ENCODE measurements around the gene LSM5. TPM values are rescaled to one million over a fixed set of nuclear protein-coding genes. Genes with fewer than 3 reads are reported as not detected.

LSM5 gene
- total RNA-seq, 1 experiment from 2014 or later: 108 TPM

DNA sequence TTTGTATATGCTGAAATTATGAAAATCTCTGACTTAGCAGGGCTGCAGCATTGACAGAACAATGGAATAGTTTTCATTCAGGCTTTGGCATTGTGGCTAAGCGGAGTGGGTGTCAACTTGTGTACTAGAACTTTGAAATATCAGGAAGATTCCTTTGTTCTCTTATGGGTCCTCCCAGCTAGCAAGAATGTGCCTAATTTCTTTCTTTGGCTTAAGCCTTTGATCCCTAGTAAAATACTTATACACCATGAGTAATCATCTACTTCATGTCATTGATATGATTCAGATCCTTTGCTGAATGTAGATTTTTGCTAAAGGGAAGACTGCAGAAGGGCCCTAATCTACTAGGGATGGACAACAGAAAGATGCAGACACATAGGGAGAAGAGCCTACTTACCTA is 11.3 kb upstream of the LSM5 start:
- Histone ChIP-seq H4K5ac (ENCODE audit: insufficient read length, low read depth, low read length) (no peak overlapping the region), H3K18ac (ENCODE audit: insufficient read length, low read depth, low read length) (no peak overlapping the region), H3K4me1 (ENCODE audit: insufficient read depth, low read length) (peaks cover 2% of the 10 kb centered on the region; the same call in 1 of the 2 replicates), H3T11ph (ENCODE audit: low read length) (no peak overlapping the region), H3K79me1 (ENCODE audit: insufficient read depth, low read depth, low read length, poor library complexity, severe bottlenecking) (no peaks in the 10 kb centered on the region), H2AK5ac (ENCODE audit: insufficient read length, low read length) (no peak overlapping the region), H2AFZ (ENCODE audit: low read length) (no peak overlapping the region), H3K79me2 (ENCODE audit: insufficient read depth, low read length) (peaks cover 31% of the 10 kb centered on the region; the same call in 1 of the 2 replicates), H2BK120ac (ENCODE audit: low read depth, low read length, poor library complexity, severe bottlenecking) (no peak overlapping the region), H2BK5ac (ENCODE audit: insufficient read length, low read length) (no peak overlapping the region), H3K4me2 (ENCODE audit: insufficient read depth, insufficient read length, low read length) (no peak overlapping the region), H4K20me1 (ENCODE audit: control insufficient read depth, insufficient read depth, insufficient read length) (no peaks in the 10 kb centered on the region), H2BK15ac (ENCODE audit: low read depth, low read length) (no peak overlapping the region), H2BK12ac (ENCODE audit: insufficient read length, low read depth, low read length) (no peak overlapping the region), H3K9ac (ENCODE audit: extremely low read depth, insufficient read length, low read length) (no peak overlapping the region), H4K91ac (ENCODE audit: insufficient read length, low read depth, low read length) (no peak overlapping the region), H2BK20ac (ENCODE audit: low read depth, low read length, poor library complexity, severe bottlenecking) (no peak overlapping the region), H3K56ac (ENCODE audit: insufficient read length, low read depth, low read length) (no peak overlapping the region), H3K14ac (ENCODE audit: insufficient read depth, low read length) (no peak overlapping the region), H3K23ac (ENCODE audit: insufficient read length, low read depth, low read length) (no peak overlapping the region), H4K8ac (replicated peaks; ENCODE audit: insufficient read length, low read depth, low read length) (no peak overlapping the region), H3K23me2 (ENCODE audit: insufficient read length, low read depth, low read length, poor library complexity, severe bottlenecking) (peaks cover 3% of the 10 kb centered on the region), H3K27me3 (ENCODE audit: insufficient read depth, low read length) (no peaks in the 10 kb centered on the region), H3K27ac (ENCODE audit: insufficient read length, low read depth, low read length) (no peak overlapping the region), H3K9me3 (ENCODE audit: control insufficient read depth, low read depth, low read length) (no peaks in the 10 kb centered on the region), H3K4ac (ENCODE audit: low read depth, low read length) (no peak overlapping the region)
- H3K9me3 Mint-ChIP-seq: peaks cover 6 to 8% of the 10 kb centered on the region in 2 experiments; a peak in 3 of 5 replicates
- peaks cover 24 to 30% of the 10 kb centered on the region in 2 experiments for H3K4me1 Mint-ChIP-seq
- no peak overlapping the region for H3K4me3 Mint-ChIP-seq
- TF ChIP-seq, protein P1, sequence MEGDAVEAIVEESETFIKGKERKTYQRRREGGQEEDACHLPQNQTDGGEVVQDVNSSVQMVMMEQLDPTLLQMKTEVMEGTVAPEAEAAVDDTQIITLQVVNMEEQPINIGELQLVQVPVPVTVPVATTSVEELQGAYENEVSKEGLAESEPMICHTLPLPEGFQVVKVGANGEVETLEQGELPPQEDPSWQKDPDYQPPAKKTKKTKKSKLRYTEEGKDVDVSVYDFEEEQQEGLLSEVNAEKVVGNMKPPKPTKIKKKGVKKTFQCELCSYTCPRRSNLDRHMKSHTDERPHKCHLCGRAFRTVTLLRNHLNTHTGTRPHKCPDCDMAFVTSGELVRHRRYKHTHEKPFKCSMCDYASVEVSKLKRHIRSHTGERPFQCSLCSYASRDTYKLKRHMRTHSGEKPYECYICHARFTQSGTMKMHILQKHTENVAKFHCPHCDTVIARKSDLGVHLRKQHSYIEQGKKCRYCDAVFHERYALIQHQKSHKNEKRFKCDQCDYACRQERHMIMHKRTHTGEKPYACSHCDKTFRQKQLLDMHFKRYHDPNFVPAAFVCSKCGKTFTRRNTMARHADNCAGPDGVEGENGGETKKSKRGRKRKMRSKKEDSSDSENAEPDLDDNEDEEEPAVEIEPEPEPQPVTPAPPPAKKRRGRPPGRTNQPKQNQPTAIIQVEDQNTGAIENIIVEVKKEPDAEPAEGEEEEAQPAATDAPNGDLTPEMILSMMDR (conservative IDR thresholded peaks at IDR 0.05): no peak
- no peak for DNase-seq
- H3K27ac Mint-ChIP-seq: no peak overlapping the region
- peaks cover 18 to 33% (median 28%) of the 10 kb centered on the region in 3 experiments for H3K36me3 Mint-ChIP-seq (ENCODE audit: insufficient read depth in 1 of 3, low read depth in 3 of 3)
- no CpG with 5 or more reads among the region's 1 CpG for WGBS (ENCODE audit: extremely low coverage, insufficient read length, low lambda C conversion rate)
- H3K27me3 Mint-ChIP-seq (ENCODE audit: low read depth): no peaks in the 10 kb centered on the region

Measured in H9 (cell line).